B cell (primary cell): ENCODE data around the gene ADORA2A. TPM values are rescaled to one million over a fixed set of nuclear protein-coding genes. Genes with fewer than 3 reads are reported as not detected.

Source experiments
- ATAC-seq: fragments of 200-7000 bp; cut with Tn5 transposase; one replicate; pipeline ENCODE4 v1.10.0; 2021; ENCODE audit warnings: low read depth, mild to moderate bottlenecking, moderate number of reproducible peaks, moderate library complexity
- CTCF ChIA-PET: fragments of 350-600 bp; sonication (Branson Sonifier 250); formaldehyde crosslinking; loops from one replicate; lab custom pipeline; 2021; ENCODE audit warnings: antibody characterized with exemption, inconsistent platforms; lab: Charles Lee
- POLR2A ChIA-PET: fragments of 350-600 bp; sonication (Branson Sonifier 250); formaldehyde crosslinking; loops from one replicate; lab custom pipeline; 2021; ENCODE audit warnings: antibody characterized with exemption; lab: Charles Lee
- DNase-seq: peaks from one replicate; pipeline ENCODE4 v3.0.0; 2013
- H2AFZ ChIP-seq: 2 replicates; pipeline ENCODE4 v1.6.1; 2012; ENCODE audit warnings: mild to moderate bottlenecking, low read depth, low read length; ENCODE audit not compliant: insufficient read depth, poor library complexity, severe bottlenecking
- H3K27ac ChIP-seq, 2 donors: 1 replicate in 1 of 2; 2 replicates in 1 of 2; pipeline ENCODE4 v1.5.1; 2012 to 2013; ENCODE audit warnings: low read length in 2 of 2, mild to moderate bottlenecking in 2 of 2, moderate library complexity in 1 of 2
- H3K27me3 ChIP-seq, 4 experiments: fragments of 200-600 bp in 1 of 4; sonication (generic) in 1 of 4; replicated peaks in 1 of 4; 1 replicate in 2 of 4; 2 replicates in 2 of 4; pipeline versions ENCODE4 v1.6.1 to v1.7.0; 2013 to 2016; ENCODE audit warnings: low read length in 3 of 4, mild to moderate bottlenecking in 2 of 4, mixed read lengths in 1 of 4, moderate library complexity in 1 of 4; ENCODE audit not compliant: insufficient read depth in 4 of 4, control insufficient read depth in 3 of 4; ENCODE audit errors: control extremely low read depth in 1 of 4
- H3K36me3 ChIP-seq, 2 experiments: replicated peaks in 1 of 2; 1 replicate in 1 of 2; 2 replicates in 1 of 2; pipeline versions ENCODE4 v1.6.1 to v1.7.1; 2013; ENCODE audit warnings: low read length in 1 of 2; ENCODE audit not compliant: insufficient read depth in 2 of 2, control insufficient read depth in 1 of 2; ENCODE audit errors: control extremely low read depth in 1 of 2, extremely low read depth in 1 of 2
- H3K4me1 ChIP-seq, 2 donors: fragments of 200-600 bp in 1 of 2; sonication (generic) in 1 of 2; 1 replicate in 1 of 2; 2 replicates in 1 of 2; pipeline versions ENCODE4 v1.5.1 to v1.6.1; 2013 to 2017; ENCODE audit warnings: low read length in 2 of 2; ENCODE audit not compliant: control insufficient read depth in 2 of 2, insufficient read depth in 2 of 2
- H3K4me2 ChIP-seq: replicated peaks from 2 replicates; pipeline ENCODE3; 2012; ENCODE audit warnings: mild to moderate bottlenecking, low read depth, low read length; ENCODE audit not compliant: poor library complexity, severe bottlenecking
- H3K4me3 ChIP-seq, 5 experiments: fragments of 200-600 bp in 1 of 5; sonication (generic) in 1 of 5; 1 replicate in 3 of 5; 2 replicates in 2 of 5; pipeline versions ENCODE4 v1.5.1 to v1.7.0; 2011 to 2016; ENCODE audit warnings: low read length in 4 of 5, mild to moderate bottlenecking in 4 of 5, low read depth in 2 of 5, control low read depth in 1 of 5, moderate library complexity in 1 of 5; ENCODE audit not compliant: insufficient read depth in 1 of 5; ENCODE audit errors: control extremely low read depth in 1 of 5, extremely low read depth in 1 of 5
- H3K79me2 ChIP-seq: fragments of 200-600 bp; sonication (generic); one replicate; pipeline ENCODE4 v1.6.0; 2016; ENCODE audit warnings: low read length; ENCODE audit not compliant: control insufficient read depth, insufficient read depth
- H3K9ac ChIP-seq: fragments of 200-600 bp; sonication (generic); 2 replicates; pipeline ENCODE4 v1.6.1; 2017; ENCODE audit warnings: mild to moderate bottlenecking, low read length, moderate library complexity
- H3K9me3 ChIP-seq, 3 donors: one replicate each; pipeline versions ENCODE4 v1.6.1 to v1.7.1; 2013; ENCODE audit warnings: low read length in 2 of 3; ENCODE audit not compliant: control insufficient read depth in 2 of 3, insufficient read depth in 1 of 3; ENCODE audit errors: control extremely low read depth in 1 of 3
- H4K20me1 ChIP-seq: 2 replicates; pipeline ENCODE4 v1.6.0; 2012; ENCODE audit warnings: mild to moderate bottlenecking, low read length; ENCODE audit not compliant: insufficient read depth, control insufficient read depth, poor library complexity, severe bottlenecking
- H3K27ac Mint-ChIP-seq: one replicate; pipeline ENCODE4 v1.8.0; 2021; ENCODE audit warnings: mixed read lengths
- H3K27me3 Mint-ChIP-seq: one replicate; pipeline ENCODE4 v1.8.0; 2021; ENCODE audit warnings: mixed read lengths
- H3K4me1 Mint-ChIP-seq: one replicate; pipeline ENCODE4 v1.8.0; 2021; ENCODE audit warnings: mixed read lengths
- H3K4me3 Mint-ChIP-seq: one replicate; pipeline ENCODE4 v1.8.0; 2021; ENCODE audit warnings: mixed read lengths
- H3K9me3 Mint-ChIP-seq: one replicate; pipeline ENCODE4 v1.8.0; 2022; ENCODE audit warnings: mixed read lengths; ENCODE audit not compliant: insufficient read depth
- EZH2 ChIP-seq: IDR thresholded peaks from 2 replicates; pipeline ENCODE4 v1.6.1; 2012; ENCODE audit warnings: borderline replicate concordance, low read depth, mild to moderate bottlenecking, moderate library complexity, low read length; ENCODE audit not compliant: insufficient read depth, poor library complexity, severe bottlenecking
- WGBS: methylation state at CpG from one replicate; pipeline ENCODE4 v1.1.5; 2013; ENCODE audit warnings: missing lambda C conversion rate; ENCODE audit not compliant: insufficient coverage; 5-methylcytosine and 5-hydroxymethylcytosine counted together
- intact Hi-C: fragments of 100-400 bp; cut with micrococcal nuclease; formaldehyde crosslinking; loops from one replicate; pipeline ENCODE4 v1.10.0; 2022
- polyA plus RNA-seq: library from polyadenylated mRNA; depleted of rRNA; stranded (reverse); fragments of >200 nt; gene quantifications from 2 replicates; pipeline ENCODE4 v1.2.3, GENCODE V29; 2012
- total RNA-seq, 2 donors: library from RNA; stranded (reverse); fragments of 120-200 nt in 1 of 2; gene quantifications; 1 replicate in 1 of 2; 2 replicates in 1 of 2; pipeline versions ENCODE4 v1.2.3 to v1.2.4, GENCODE V29; 2013 to 2022
- TF ChIP-seq, protein P1 (sequence below): fragments of 200-600 bp; IDR thresholded peaks from one replicate; pipeline ENCODE4 v1.8.0; 2022; ENCODE audit warnings: antibody characterized with exemption, mild to moderate bottlenecking

ADORA2A gene
- total and polyA plus RNA-seq, 2 donors (not counting 1 experiment from before 2014, with no cell fraction given) = 30.5 to 45.4 TPM

DNA sequence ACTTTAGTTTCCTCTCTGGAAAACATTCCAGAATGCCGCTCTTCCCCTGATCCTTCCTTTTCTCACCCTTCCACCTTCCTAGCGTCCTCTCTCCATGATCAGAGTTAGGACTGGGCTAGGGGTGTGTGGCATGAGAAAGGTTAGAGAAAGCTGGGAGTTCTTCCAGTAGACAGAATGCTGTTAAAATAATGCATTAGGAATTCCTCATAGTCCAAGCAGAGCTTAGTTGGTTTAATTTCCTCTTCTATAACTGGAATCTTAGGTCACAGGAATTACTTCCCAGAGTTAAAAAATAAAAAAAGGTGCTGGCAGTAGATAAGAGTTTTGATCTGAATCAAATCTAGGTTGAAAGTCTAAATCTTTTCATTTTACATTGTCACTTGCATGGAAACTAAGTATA, 37.2 kb upstream of the ADORA2A start:
- Histone ChIP-seq H3K27me3 (no peaks in the 10 kb centered on the region), H2AFZ (no peak overlapping the region), H3K4me3 (no peak overlapping the region), H3K4me2 (no peak overlapping the region), H3K4me1 (no peaks in the 10 kb centered on the region), H3K9ac (no peak overlapping the region), H3K9me3 (no peaks in the 10 kb centered on the region), H3K27ac (no peak overlapping the region), H4K20me1 (peaks cover 12% of the 10 kb centered on the region), H3K36me3 (peaks cover 8 to 15% of the 10 kb centered on the region in 2 experiments), H3K79me2 (peaks cover 5% of the 10 kb centered on the region)
- no peak for DNase-seq
- no peaks in the 10 kb centered on the region for H3K27me3 Mint-ChIP-seq
- ChIA-PET POLR2A (no interaction called here), CTCF (no interaction called here)
- no peak overlapping the region for H3K27ac Mint-ChIP-seq
- H3K4me3 Mint-ChIP-seq = no peak overlapping the region
- TF ChIP-seq, protein P1, sequence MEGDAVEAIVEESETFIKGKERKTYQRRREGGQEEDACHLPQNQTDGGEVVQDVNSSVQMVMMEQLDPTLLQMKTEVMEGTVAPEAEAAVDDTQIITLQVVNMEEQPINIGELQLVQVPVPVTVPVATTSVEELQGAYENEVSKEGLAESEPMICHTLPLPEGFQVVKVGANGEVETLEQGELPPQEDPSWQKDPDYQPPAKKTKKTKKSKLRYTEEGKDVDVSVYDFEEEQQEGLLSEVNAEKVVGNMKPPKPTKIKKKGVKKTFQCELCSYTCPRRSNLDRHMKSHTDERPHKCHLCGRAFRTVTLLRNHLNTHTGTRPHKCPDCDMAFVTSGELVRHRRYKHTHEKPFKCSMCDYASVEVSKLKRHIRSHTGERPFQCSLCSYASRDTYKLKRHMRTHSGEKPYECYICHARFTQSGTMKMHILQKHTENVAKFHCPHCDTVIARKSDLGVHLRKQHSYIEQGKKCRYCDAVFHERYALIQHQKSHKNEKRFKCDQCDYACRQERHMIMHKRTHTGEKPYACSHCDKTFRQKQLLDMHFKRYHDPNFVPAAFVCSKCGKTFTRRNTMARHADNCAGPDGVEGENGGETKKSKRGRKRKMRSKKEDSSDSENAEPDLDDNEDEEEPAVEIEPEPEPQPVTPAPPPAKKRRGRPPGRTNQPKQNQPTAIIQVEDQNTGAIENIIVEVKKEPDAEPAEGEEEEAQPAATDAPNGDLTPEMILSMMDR = no peak
- no peak for TF ChIP-seq EZH2
- H3K9me3 Mint-ChIP-seq = no peaks in the 10 kb centered on the region
- no CpG with 5 or more reads among the region's 2 CpGs for WGBS
- intact Hi-C loops = no loop called here
- H3K4me1 Mint-ChIP-seq = peaks cover 4% of the 10 kb centered on the region
- ATAC-seq = no peak

DNA sequence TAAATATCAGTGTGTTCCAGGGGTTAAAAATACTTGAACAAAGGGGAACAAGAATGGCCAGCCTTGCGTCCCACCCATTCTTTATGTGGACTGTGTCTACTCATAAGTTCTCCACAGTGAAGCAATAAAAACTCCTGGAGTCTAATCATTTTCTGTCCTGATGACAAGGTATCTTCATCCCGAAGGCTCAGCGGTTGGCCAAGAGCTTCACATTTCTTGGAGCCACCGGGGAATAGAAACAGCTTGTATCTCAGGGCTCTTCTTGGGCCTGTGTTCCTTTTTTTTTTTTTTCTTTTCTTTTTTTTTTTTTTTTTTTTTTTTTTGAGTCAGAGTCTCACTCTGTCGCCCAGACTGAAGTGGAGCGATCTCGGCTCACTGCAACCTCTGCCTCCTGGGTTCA, 36.8 kb upstream of the ADORA2A start:
- Mint-ChIP-seq H3K9me3 (no peaks in the 10 kb centered on the region), H3K27ac (no peak overlapping the region), H3K4me3 (no peak overlapping the region), H3K27me3 (no peaks in the 10 kb centered on the region), H3K4me1 (peaks cover 4% of the 10 kb centered on the region)
- ChIA-PET POLR2A (no interaction called here), CTCF (no interaction called here)
- H3K27ac ChIP-seq = no peak overlapping the region
- H4K20me1 ChIP-seq = peaks cover 12% of the 10 kb centered on the region
- WGBS = 92% methylated on average over 2 of the region's 7 CpGs
- no peak for ATAC-seq
- no peak overlapping the region for H3K4me3 ChIP-seq
- no peaks in the 10 kb centered on the region for H3K9me3 ChIP-seq
- peaks cover 11 to 18% of the 10 kb centered on the region in 2 experiments for H3K36me3 ChIP-seq
- no peak for TF ChIP-seq EZH2
- TF ChIP-seq, protein P1 = no peak
- no peak overlapping the region for H2AFZ ChIP-seq
- H3K9ac ChIP-seq = no peak overlapping the region
- intact Hi-C loops = no loop called here
- DNase-seq = no peak
- no peaks in the 10 kb centered on the region for H3K4me1 ChIP-seq
- no peaks in the 10 kb centered on the region for H3K27me3 ChIP-seq
- no peak overlapping the region for H3K4me2 ChIP-seq
- H3K79me2 ChIP-seq = peaks cover 5% of the 10 kb centered on the region
